ENCODE results near the gene FANCE. TPM values are rescaled to one million over a fixed set of nuclear protein-coding genes. Genes with fewer than 3 reads are reported as not detected.

The FANCE gene
- total and polyA plus RNA-seq, 8 donors: 1.7 to 4.0 (median 2.6) TPM

GRCh38 chr6:35445691-35446090, 6.4 kb upstream of the FANCE start:
- no peak for ATAC-seq
- H3K27ac ChIP-seq: no peak overlapping the region
- intact Hi-C loops (cut with DNase I): loop anchor here in 2 of 3 donors (5.0 kb wide), 1 partner anchor 103 kb away; the partner anchor contains the start of gene PPARD (in 2 of the 2)
- 71 to 79% methylated on average over 7 of the region's 7 CpGs for WGBS, 2 donors
- FAIRE-seq: no peak
- no peak for TF ChIP-seq CTCF (IDR thresholded peaks at IDR 0.05)
- no peaks in the 10 kb centered on the region for H3K9me3 ChIP-seq
- DNase-seq: no peak
- H3K4me3 ChIP-seq: no peak overlapping the region
- H3K27me3 ChIP-seq: no peaks in the 10 kb centered on the region
- no peaks in the 10 kb centered on the region for H3K36me3 ChIP-seq
- H3K4me1 ChIP-seq: no peaks in the 10 kb centered on the region

GRCh38 chr6:35448191-35448590, 3.9 kb upstream of the FANCE start:
- DNase-seq (no peak), FAIRE-seq (no peak), ATAC-seq (no peak)
- Histone ChIP-seq H3K4me3 (no peak overlapping the region), H3K27ac (no peak overlapping the region), H3K27me3 (no peaks in the 10 kb centered on the region), H3K36me3 (no peaks in the 10 kb centered on the region), H3K4me1 (peaks cover 0 to 9% (median 0%) of the 10 kb centered on the region in 3 donors), H3K9me3 (no peaks in the 10 kb centered on the region)
- TF ChIP-seq CTCF (IDR thresholded peaks at IDR 0.05): no peak
- WGBS, 2 donors: 63 to 73% methylated on average over 7 of the region's 7 CpGs
- intact Hi-C loops (cut with DNase I): loop anchor here in 2 of 3 donors (5.0 kb wide), 1 partner anchor 106 kb away; the partner anchor contains the start of gene PPARD (in 2 of the 2)

- TF ChIP-seq CTCF (IDR thresholded peaks at IDR 0.05): peak; percentile 32 to 67 (median 47)
- peak in 2 of 6 donors; percentile 20 to 28 for DNase-seq
- H3K36me3 ChIP-seq: no peaks in the 10 kb centered on the region
- no peak for FAIRE-seq
- H3K4me1 ChIP-seq: peaks cover 0 to 11% (median 0%) of the 10 kb centered on the region in 3 donors
- H3K27ac ChIP-seq: no peak overlapping the region
- H3K9me3 ChIP-seq: no peaks in the 10 kb centered on the region
- WGBS, 2 donors: 23 to 24% methylated on average over 14 of the region's 14 CpGs
- H3K4me3 ChIP-seq: no peak overlapping the region
- intact Hi-C loops (cut with DNase I): loop anchor here in 2 of 3 donors (5.0 kb wide), 1 partner anchor 107 kb away; the partner anchor contains the start of gene PPARD (in 2 of the 2)
- peak; percentile 45 to 78 (median 66) for ATAC-seq
- no peaks in the 10 kb centered on the region for H3K27me3 ChIP-seq
Observed at GRCh38 chr6:35449287-35449881, 2.8 kb upstream of the FANCE start.

- no peak overlapping the region for H3K27ac ChIP-seq
- WGBS, 2 donors: 9 to 11% methylated on average over 20 of the region's 20 CpGs
- ATAC-seq (no peak), DNase-seq (peak in 1 of 6 donors; percentile 25), FAIRE-seq (no peak)
- no peaks in the 10 kb centered on the region for H3K36me3 ChIP-seq
- peak overlapping the region in 2 of 4 donors; percentile 62 to 73 for H3K4me3 ChIP-seq
- no peaks in the 10 kb centered on the region for H3K9me3 ChIP-seq
- H3K27me3 ChIP-seq: no peaks in the 10 kb centered on the region
- intact Hi-C loops (cut with DNase I): no loop called here
- H3K4me1 ChIP-seq: peaks cover 0 to 11% (median 0%) of the 10 kb centered on the region in 3 donors
- no peak for TF ChIP-seq CTCF (IDR thresholded peaks at IDR 0.05)
Observed at GRCh38 chr6:35451354-35452182, 570 bp upstream of the FANCE start.
